Heart left ventricle (tissue), 11 donors: ENCODE data around the gene CEP170B. TPM values are rescaled to one million over a fixed set of nuclear protein-coding genes. Genes with fewer than 3 reads are reported as not detected.

Source experiments
- polyA plus RNA-seq, 2 donors: library from polyadenylated mRNA; stranded (reverse); fragments of 200-250 nt; gene quantifications; one replicate each; pipeline ENCODE4 v1.2.3, GENCODE V29; 2013
- total RNA-seq, 9 donors: library from RNA; depleted of rRNA in 2 of 9; stranded (reverse); fragments of >200 nt in 2 of 9; fragmentation: NEBNext Ultra II Directional in 3 of 9; extraction: Animal tissue kit (Norgen Biotek cat#: 25700) in 3 of 9; gene quantifications; one replicate each; pipeline versions ENCODE4 v1.1.0 to v1.2.4, GENCODE V29; 2016 to 2023
- donor health status: ischemic (EF 13 %, LVEDD 7.1; RV severe dilation, severe dysfunction).
- donor health status: healthy with polysubstance abuse.
- donor health status: DM: no; HTN: yes; CAD: no.
- donor health status: DM: no; HTN: no; CAD: no.
- donor health status: ischemic (EF 25% LVEDD 5.7; RV mildly dilated, moderate dysfunction).
- donor health status: healthy.
- donor health status: DM: yes; HTN: yes; CAD: no.
- donor health status: PGD.
- donor health status: nonischemic (EF 23%, LVEDD 6.1; RV moderate dilation, normal function).

The CEP170B gene
- total and polyA plus RNA-seq, 11 donors, result 7.5 to 21.9 (median 12.5) TPM

Other genes with a start within 250 kb of the CEP170B start
- gene INF2, start 175.7 kb upstream of the CEP170B start, total RNA-seq, result 10 to 100 TPM; 26.0 to 58.9 (median 28.8) TPM
- 10 to 100 TPM; 27.3 to 32.5 TPM for gene INF2, start 175.7 kb upstream of the CEP170B start, polyA plus RNA-seq
- gene ADSS1, start 141.0 kb upstream of the CEP170B start, total RNA-seq, result 100 to 1,000 TPM in 8 of 9 donors, 10 to 100 TPM in 1; 78.9 to 247 (median 160) TPM
- 100 to 1,000 TPM in 1 of 2 donors, 10 to 100 TPM in 1; 64.7 to 258 TPM for gene ADSS1, start 141.0 kb upstream of the CEP170B start, polyA plus RNA-seq
- gene SIVA1, start 112.1 kb upstream of the CEP170B start, total RNA-seq, result 100 to 1,000 TPM in 2 of 9 donors, 10 to 100 TPM in 7; 41.0 to 203 (median 53.9) TPM
- 100 to 1,000 TPM; 126 to 191 TPM for gene SIVA1, start 112.1 kb upstream of the CEP170B start, polyA plus RNA-seq
- gene AKT1, start 69.5 kb upstream of the CEP170B start, total RNA-seq, result 100 to 1,000 TPM; 115 to 173 (median 143) TPM
- gene AKT1, start 69.5 kb upstream of the CEP170B start, polyA plus RNA-seq, result 100 to 1,000 TPM; 108 to 129 TPM
- gene ZBTB42, start 64.2 kb upstream of the CEP170B start, total RNA-seq, result 10 to 100 TPM in 3 of 9 donors, 1 to 10 TPM in 6; 4.9 to 12.9 (median 7.4) TPM
- gene ZBTB42, start 64.2 kb upstream of the CEP170B start, polyA plus RNA-seq, result 10 to 100 TPM in 1 of 2 donors, 1 to 10 TPM in 1; 4.2 to 12.3 TPM
- 1 to 10 TPM in 1 of 9 donors, under 1 TPM in 4, not detected in 4; 0.25 to 1.5 (median 0.40) TPM for gene PLD4, start 59.6 kb downstream of the CEP170B start, total RNA-seq
- under 1 TPM in 1 of 2 donors, not detected in 1; 0.12 TPM for gene PLD4, start 59.6 kb downstream of the CEP170B start, polyA plus RNA-seq
- 10 to 100 TPM in 2 of 9 donors, 1 to 10 TPM in 7; 1.5 to 22.3 (median 3.7) TPM for gene AHNAK2, start 113.1 kb downstream of the CEP170B start, total RNA-seq
- 1 to 10 TPM; 2.2 to 2.5 TPM for gene AHNAK2, start 113.1 kb downstream of the CEP170B start, polyA plus RNA-seq
- 1 to 10 TPM in 7 of 9 donors, under 1 TPM in 2; 0.76 to 3.7 (median 2.6) TPM for gene CLBA1, start 120.5 kb downstream of the CEP170B start, total RNA-seq
- gene CLBA1, start 120.5 kb downstream of the CEP170B start, polyA plus RNA-seq, result 1 to 10 TPM; 1.3 to 3.7 TPM
- 1 to 10 TPM; 1.4 to 6.0 (median 2.4) TPM for gene CDCA4, start 155.8 kb downstream of the CEP170B start, total RNA-seq
- 1 to 10 TPM; 2.3 to 3.3 TPM for gene CDCA4, start 155.8 kb downstream of the CEP170B start, polyA plus RNA-seq
- 1 to 10 TPM in 3 of 9 donors, under 1 TPM in 6; 0.27 to 5.3 (median 0.77) TPM for gene GPR132, start 200.2 kb downstream of the CEP170B start, total RNA-seq
- under 1 TPM; 0.50 to 0.51 TPM for gene GPR132, start 200.2 kb downstream of the CEP170B start, polyA plus RNA-seq